Muscle of arm (tissue), 12 donors: ENCODE data around the gene C21orf58. TPM values are rescaled to one million over a fixed set of nuclear protein-coding genes. Genes with fewer than 3 reads are reported as not detected.
A peak's percentile ranks its signal among the peaks of the same experiment; 100 is the strongest.

ENCODE experiments used
- DNase-seq: peaks from one replicate; pipeline ENCODE4 v3.0.0-alpha.2; 2013
- polyA plus RNA-seq, 12 donors: library from polyadenylated mRNA; unstranded; fragments of 120-200 nt; gene quantifications; one replicate each; pipeline ENCODE4 v1.2.1, GENCODE V29; 2013; ENCODE audit not compliant: insufficient read length in 12 of 12

The C21orf58 gene
- polyA plus RNA-seq, 12 donors = 4.2 to 14.4 (median 6.5) TPM; not detected in 1

GRCh38 chr21:46297338-46298271 is 26.1 kb downstream of the C21orf58 start:
- peak; percentile 60 for DNase-seq

GRCh38 chr21:46295996-46296752 is 27.5 kb downstream of the C21orf58 start:
- DNase-seq = peak; percentile 93

GRCh38 chr21:46295177-46295770 is 28.4 kb downstream of the C21orf58 start:
- DNase-seq = no peak

GRCh38 chr21:46294647-46295176 is 29.0 kb downstream of the C21orf58 start:
- no peak for DNase-seq

DNA sequence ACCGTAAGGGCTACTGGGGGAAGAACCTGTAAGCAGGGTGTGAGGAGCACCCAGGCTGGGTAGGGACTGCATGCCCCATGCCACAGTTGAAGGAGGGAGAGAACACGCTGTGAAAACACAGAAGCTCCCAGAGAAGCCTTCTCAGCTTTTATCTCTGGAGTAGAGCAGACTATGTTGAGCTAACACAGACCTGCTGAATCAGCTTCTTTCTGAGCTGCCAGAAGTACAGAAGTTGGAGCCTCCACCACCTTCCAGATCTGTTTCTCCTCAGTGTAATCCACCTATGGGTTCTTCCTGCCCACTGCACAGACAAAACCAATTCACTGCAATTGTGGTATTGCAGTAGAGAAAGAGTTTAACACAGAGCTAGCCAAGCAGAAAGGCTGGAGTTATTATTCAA is 32.1 kb downstream of the C21orf58 start:
- no peak for DNase-seq

- DNase-seq = no peak
These were observed 34.0 kb downstream of the C21orf58 start for GRCh38 chr21:46289655-46290179.

DNA sequence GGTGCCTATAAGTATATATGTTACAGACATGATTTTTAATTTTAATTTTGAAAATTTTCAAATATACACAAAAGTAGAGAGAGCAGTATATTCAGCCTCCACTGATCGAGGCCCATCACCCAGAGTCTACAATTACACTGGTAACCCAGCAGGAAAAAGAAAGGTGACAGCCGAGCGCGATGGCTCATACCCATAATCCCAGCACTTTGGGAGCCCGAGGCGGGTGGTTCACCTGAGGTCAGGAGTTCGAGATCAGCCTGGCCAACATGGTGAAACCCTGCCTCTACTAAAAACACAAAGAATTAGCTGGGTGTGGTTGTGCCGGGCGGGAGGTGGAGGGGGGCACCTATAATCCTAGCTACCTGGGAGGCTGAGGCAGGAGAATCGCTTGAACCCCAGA is 36.1 kb downstream of the C21orf58 start:
- no peak for DNase-seq

DNA sequence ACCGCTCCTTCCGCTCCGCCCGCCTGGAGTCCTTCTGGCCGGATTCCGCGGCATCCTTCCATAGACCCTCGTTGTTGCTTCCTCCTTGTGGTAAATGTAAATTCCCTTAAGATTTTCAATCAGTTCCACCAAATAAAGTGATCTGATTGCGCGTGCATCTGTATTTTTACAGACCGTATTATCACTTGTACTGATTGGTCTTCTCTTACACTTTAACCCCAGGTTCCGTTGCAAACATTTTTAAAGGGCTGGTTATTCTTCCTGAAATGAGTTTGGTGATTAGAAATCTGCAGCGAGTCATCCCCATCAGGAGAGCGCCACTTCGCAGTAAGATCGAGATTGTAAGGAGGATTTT is 37.0 kb downstream of the C21orf58 start:
- no peak for DNase-seq

GRCh38 chr21:46285761-46286647 is 37.7 kb downstream of the C21orf58 start, which contains the start of gene YBEY:
Gene YBEY, plus strand, starts transcription at chr21:46286342. Its CDS starts 572 bp downstream, at chr21:46286914.
- peak; percentile 92 for DNase-seq

- DNase-seq = no peak
These were observed 38.4 kb downstream of the C21orf58 start, which contains the start of gene MCM3AP for GRCh38 chr21:46285206-46285661. Gene MCM3AP, minus strand, starts transcription at chr21:46285611. Its CDS starts 325 bp downstream, at chr21:46285286.

DNA sequence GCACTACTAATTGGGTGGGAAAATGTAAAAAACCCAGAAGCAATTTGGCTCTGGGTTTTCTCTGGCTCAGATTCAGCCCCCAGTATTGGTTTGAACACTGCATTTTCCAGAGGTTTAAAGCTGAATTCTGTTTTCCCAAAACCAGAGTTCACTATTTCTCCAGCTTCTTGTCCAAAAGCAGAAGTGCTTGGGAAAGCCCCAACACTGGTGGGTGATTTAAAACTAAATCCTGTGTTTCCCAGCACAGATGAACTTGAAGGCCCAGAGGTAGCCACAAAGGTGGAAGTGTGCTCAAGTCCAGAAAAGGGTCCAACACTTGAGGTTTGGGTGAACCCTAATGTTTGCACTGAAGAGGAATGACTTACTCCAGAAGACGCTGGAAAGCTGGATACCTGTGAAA is 38.9 kb downstream of the C21orf58 start:
- DNase-seq = no peak

DNA sequence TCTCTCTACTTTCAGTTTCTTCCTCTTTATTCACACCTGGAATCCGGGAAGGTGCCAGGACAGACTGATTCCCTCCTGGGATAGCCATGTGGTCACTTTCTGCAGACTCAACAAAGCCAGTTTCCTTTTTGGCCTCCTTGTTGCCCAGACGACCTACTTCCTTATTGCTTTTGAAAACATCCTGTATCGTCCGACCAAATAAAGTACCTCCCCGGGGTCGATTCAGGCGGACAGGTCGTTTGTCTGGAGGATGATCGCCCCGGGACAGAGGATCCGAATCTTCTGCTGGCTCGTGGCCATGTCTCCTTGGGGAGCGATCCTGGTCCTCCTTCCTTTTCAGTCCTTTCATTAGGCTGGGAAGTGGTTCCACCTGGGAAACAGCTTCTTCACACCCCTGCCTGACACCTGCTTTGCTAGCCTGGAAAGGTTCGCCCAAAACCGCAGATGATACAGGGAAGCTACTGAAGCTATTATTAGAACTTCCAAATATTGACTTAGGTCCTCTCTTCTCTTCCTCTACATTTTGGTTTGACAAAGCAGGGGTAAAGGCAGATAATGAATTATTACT is 39.5 kb downstream of the C21orf58 start:
- DNase-seq = no peak

GRCh38 chr21:46274797-46275390 is 48.8 kb downstream of the C21orf58 start:
- DNase-seq = no peak

DNA sequence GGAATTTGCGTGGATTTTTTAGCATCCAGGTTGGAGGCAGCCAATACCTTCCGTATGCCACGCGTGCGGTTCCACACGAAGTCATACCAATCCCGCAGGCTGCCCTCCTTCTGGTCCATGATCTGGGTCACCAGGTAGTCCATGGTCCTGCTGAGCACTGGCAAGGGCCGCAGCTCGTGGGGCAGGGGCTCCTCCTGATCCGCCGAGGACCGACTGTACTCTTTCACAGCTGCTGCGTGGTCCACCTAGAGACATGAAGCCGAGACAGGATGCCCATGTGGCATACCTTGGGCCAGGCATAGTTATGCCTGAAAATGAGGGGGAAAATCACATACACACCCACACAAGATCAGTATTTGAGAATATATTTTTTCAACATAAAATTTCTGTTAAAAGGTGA is 50.3 kb downstream of the C21orf58 start:
- DNase-seq = no peak

GRCh38 chr21:46269466-46269865 is 54.2 kb downstream of the C21orf58 start:
- DNase-seq = no peak

DNA sequence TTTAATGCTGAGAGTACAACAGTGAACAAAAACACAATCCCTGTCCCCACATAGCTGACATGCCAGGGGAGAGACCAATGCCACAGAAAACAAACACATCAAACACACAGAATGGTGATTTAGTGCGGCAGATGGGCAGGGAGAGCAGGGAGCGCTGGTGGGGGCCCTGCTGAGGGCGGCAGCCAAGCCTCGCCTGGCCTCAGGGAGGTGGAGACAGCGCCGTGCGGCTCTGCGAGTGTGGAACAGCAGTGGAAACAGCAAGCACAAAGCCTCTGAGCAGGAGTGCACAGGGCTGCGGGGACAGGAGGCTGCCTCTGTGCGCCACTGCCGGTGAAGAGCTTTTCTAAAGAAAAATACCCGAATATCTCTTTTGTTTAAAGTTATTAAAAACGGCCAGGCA is 55.3 kb downstream of the C21orf58 start:
- no peak for DNase-seq

DNA sequence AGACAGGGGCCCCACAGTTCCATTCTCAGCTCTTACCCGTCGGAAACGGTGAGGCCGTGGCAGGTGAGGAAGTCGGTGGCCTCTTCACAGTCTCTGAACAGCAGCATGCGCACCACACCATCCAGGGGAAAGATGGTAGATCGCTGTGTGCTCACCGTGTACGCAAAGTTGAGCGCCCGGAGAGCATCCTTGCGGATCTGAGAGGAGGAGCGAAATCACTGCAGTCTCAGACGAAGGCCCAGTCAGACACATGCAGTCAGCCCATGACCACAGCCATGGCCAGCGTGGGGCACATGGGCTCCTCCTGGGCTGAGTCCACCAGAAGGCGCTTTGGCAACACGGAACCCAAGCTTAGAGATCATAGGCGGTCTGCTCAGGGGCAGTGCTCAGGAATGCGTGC is 56.7 kb downstream of the C21orf58 start:
- DNase-seq = no peak

DNA sequence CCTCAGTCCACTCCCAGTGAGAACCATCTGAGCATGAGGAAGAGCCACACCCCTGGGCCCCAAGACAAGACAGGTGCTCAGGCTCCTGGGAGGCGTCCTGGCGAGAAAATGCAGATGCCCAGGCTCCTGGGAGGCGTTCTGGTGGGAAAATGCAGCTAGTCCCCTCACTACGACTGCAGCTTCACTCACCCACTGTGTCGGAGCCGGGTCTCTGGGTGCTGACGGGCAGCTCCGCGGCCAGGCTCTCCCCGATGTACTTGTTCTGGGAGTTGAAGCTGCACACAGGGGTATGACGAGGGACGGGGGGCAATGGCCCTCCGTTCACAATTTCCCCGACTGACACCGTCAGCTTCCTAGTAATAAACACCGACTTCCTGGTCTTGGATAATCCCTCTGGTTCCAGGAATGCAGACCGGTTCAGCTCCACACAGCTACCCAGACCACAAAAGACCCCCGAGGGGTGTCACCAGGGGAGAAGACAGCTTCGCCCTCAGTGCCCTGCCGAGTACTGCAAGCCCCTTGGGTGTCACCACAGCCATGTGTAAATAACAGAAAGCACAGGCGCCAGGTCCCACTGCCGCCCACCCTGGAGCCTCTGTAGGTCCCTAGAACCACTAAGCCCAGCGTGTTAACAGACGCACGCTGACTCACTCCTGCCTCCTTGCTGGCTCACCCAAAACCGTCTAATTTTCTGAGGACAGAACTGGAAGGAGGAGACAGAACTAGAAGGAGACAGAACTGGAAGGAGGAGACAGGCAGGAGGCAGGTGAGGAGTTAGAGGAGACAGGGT is 57.7 kb downstream of the C21orf58 start:
- no peak for DNase-seq

DNA sequence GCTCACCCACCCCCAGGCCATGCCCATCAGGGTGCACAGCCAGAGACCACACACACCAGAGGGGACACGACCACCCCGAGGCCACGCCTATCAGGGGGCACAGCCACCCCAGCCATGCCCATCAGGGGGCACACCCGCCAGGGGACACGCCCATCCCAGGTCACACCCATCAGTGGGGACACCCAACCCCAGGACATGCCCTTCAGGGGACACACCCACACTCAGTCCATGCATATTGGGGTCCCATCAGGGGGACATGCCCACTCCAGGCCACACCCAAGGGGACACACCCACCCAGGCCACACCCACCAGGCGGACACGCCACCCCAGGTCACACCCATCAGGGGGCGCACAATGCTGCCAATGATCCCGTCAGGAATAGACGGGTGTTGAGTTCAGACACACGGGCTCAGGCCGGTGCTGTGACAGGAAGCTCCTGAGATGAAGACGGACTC is 59.0 kb downstream of the C21orf58 start:
- DNase-seq = no peak
